GM23338 (cell line): ENCODE results near the gene RWDD3. TPM values are rescaled to one million over a fixed set of nuclear protein-coding genes. Genes with fewer than 3 reads are reported as not detected.

Source experiments
- ATAC-seq: fragments of 200-7000 bp; cut with Tn5 transposase; 3 replicates; pipeline ENCODE4 v1.9.1; 2020
- DNase-seq: peaks from one replicate; pipeline ENCODE4 v3.0.0-alpha.2; 2015; ENCODE audit warnings: low spot score
- H2AFZ ChIP-seq: fragments of 200-600 bp; sonication (generic); 2 replicates; pipeline ENCODE4 v1.8.0; 2016; ENCODE audit warnings: antibody characterized with exemption, mild to moderate bottlenecking, moderate library complexity
- H3F3A ChIP-seq: fragments of 200-600 bp; sonication (generic); replicated peaks from 2 replicates; pipeline ENCODE4 v1.8.0; 2017; ENCODE audit warnings: antibody characterized with exemption, mixed run types, low read depth
- H3K27ac ChIP-seq: fragments of 200-600 bp; sonication (generic); 2 replicates; pipeline ENCODE4 v1.6.1; 2016; ENCODE audit warnings: low read depth
- H3K27me3 ChIP-seq: fragments of 200-600 bp; sonication (generic); 2 replicates; pipeline ENCODE4 v1.8.0; 2016; ENCODE audit warnings: mild to moderate bottlenecking, mixed run types, moderate library complexity; ENCODE audit not compliant: insufficient read depth
- H3K36me3 ChIP-seq: fragments of 200-600 bp; sonication (generic); 2 replicates; pipeline ENCODE4 v1.8.0; 2016; ENCODE audit warnings: mild to moderate bottlenecking; ENCODE audit not compliant: insufficient read depth
- H3K4me1 ChIP-seq: fragments of 200-600 bp; sonication (generic); 2 replicates; pipeline ENCODE4 v1.8.0; 2016; ENCODE audit warnings: mild to moderate bottlenecking, moderate library complexity; ENCODE audit not compliant: insufficient read depth
- H3K4me2 ChIP-seq: fragments of 200-600 bp; sonication (generic); 2 replicates; pipeline ENCODE4 v1.7.1; 2017; ENCODE audit warnings: mixed run types
- H3K4me3 ChIP-seq: fragments of 200-600 bp; sonication (generic); 2 replicates; pipeline ENCODE4 v1.6.1; 2016; ENCODE audit warnings: mixed run types
- H3K79me2 ChIP-seq: fragments of 200-600 bp; sonication (generic); replicated peaks from 2 replicates; pipeline ENCODE4 v1.8.0; 2017; ENCODE audit warnings: mild to moderate bottlenecking; ENCODE audit not compliant: insufficient read depth
- H3K9me2 ChIP-seq: fragments of 200-600 bp; sonication (generic); 2 replicates; pipeline ENCODE4 v1.8.0; 2017; ENCODE audit not compliant: insufficient read depth
- H4K20me1 ChIP-seq: fragments of 200-600 bp; sonication (generic); replicated peaks from 2 replicates; pipeline ENCODE4 v1.8.0; 2017; ENCODE audit warnings: mild to moderate bottlenecking; ENCODE audit not compliant: insufficient read depth
- H3K27ac Mint-ChIP-seq: 2 replicates; pipeline ENCODE4 v1.8.0; 2020; ENCODE audit warnings: inconsistent platforms, mild to moderate bottlenecking, moderate library complexity, mixed read lengths
- H3K27me3 Mint-ChIP-seq: 3 replicates; pipeline ENCODE4 v1.8.0; 2022; ENCODE audit warnings: low read depth, mild to moderate bottlenecking, moderate library complexity, mixed read lengths, inconsistent platforms; ENCODE audit not compliant: insufficient read depth, poor library complexity
- H3K36me3 Mint-ChIP-seq: 3 replicates; pipeline ENCODE4 v1.8.0; 2021; ENCODE audit warnings: low read depth, mild to moderate bottlenecking, inconsistent platforms, moderate library complexity, mixed read lengths
- H3K4me1 Mint-ChIP-seq: 3 replicates; pipeline ENCODE4 v1.8.0; 2020; ENCODE audit warnings: mild to moderate bottlenecking, inconsistent platforms, mixed read lengths
- H3K4me3 Mint-ChIP-seq: 3 replicates; pipeline ENCODE4 v1.8.0; 2021; ENCODE audit warnings: moderate library complexity, mild to moderate bottlenecking, inconsistent platforms, mixed read lengths
- H3K9me3 Mint-ChIP-seq: 3 replicates; pipeline ENCODE4 v1.8.0; 2020; ENCODE audit warnings: moderate library complexity, mild to moderate bottlenecking, inconsistent platforms, mixed read lengths
- CREB1 ChIP-seq: fragments of 250-450 bp; sonication (Bioruptor Pico); IDR thresholded peaks from 2 replicates; pipeline ENCODE4 v1.5.0; 2020; ENCODE audit warnings: low read depth, mild to moderate bottlenecking, moderate library complexity
- CTCF ChIP-seq, 2 experiments: fragments of 200-600 bp in 1 of 2; sonication (generic) in 1 of 2; conservative IDR thresholded peaks; 2 replicates each; pipeline versions ENCODE4 v1.5.1 to v1.6.1; 2016 to 2017; ENCODE audit warnings: antibody characterized with exemption in 2 of 2, low read depth in 2 of 2, mild to moderate bottlenecking in 2 of 2, moderate library complexity in 1 of 2
- ETS1 ChIP-seq: IDR thresholded peaks from 2 replicates; pipeline ENCODE4 v1.6.1; 2016; ENCODE audit warnings: antibody characterized with exemption
- EZH2 ChIP-seq: fragments of 200-600 bp; sonication (generic); IDR thresholded peaks from one replicate; pipeline ENCODE4 v1.8.0; 2017; ENCODE audit warnings: antibody characterized with exemption, mild to moderate bottlenecking, low read depth; ENCODE audit not compliant: unreplicated experiment
- EZH2phosphoT487 ChIP-seq: fragments of 200-600 bp; sonication (generic); IDR thresholded peaks from one replicate; pipeline ENCODE4 v1.8.1; 2018; ENCODE audit warnings: antibody characterized with exemption; ENCODE audit not compliant: unreplicated experiment
- JUNB ChIP-seq: IDR thresholded peaks from one replicate; pipeline ENCODE4 v1.6.1; 2016; ENCODE audit warnings: antibody characterized with exemption; ENCODE audit not compliant: unreplicated experiment
- NANOG ChIP-seq: IDR thresholded peaks from 2 replicates; pipeline ENCODE4 v1.6.1; 2016; ENCODE audit warnings: antibody characterized with exemption, borderline replicate concordance
- POLR2AphosphoS5 ChIP-seq: IDR thresholded peaks from 2 replicates; pipeline ENCODE4 v1.6.1; 2016; ENCODE audit warnings: antibody characterized with exemption, low read depth
- STAT1 ChIP-seq: IDR thresholded peaks from one replicate; pipeline ENCODE4 v1.6.1; 2016; ENCODE audit warnings: antibody characterized with exemption; ENCODE audit not compliant: unreplicated experiment
- ZNF114 ChIP-seq: fragments of 250-450 bp; sonication (Bioruptor Pico); IDR thresholded peaks from 2 replicates; pipeline ENCODE4 v1.5.0; 2020; ENCODE audit warnings: mild to moderate bottlenecking, moderate library complexity
- ZNF331 ChIP-seq: fragments of 250-450 bp; sonication (Bioruptor Pico); IDR thresholded peaks from 2 replicates; pipeline ENCODE4 v1.5.0; 2020; ENCODE audit warnings: low read depth, mild to moderate bottlenecking, moderate library complexity
- ZNF462 ChIP-seq: fragments of 250-450 bp; sonication (Bioruptor Pico); IDR thresholded peaks from 2 replicates; pipeline ENCODE4 v1.5.0; 2020; ENCODE audit warnings: mild to moderate bottlenecking, moderate library complexity
- polyA plus RNA-seq: library from polyadenylated mRNA; unstranded; fragments of >200 nt; fragmentation: Nextera tagmentation; extraction: Ambion mirVana; gene quantifications from 2 replicates; pipeline ENCODE4 v1.2.1, GENCODE V29; 2016
- total RNA-seq: library from RNA; depleted of rRNA; stranded (reverse); fragments of >200 nt; shearing (Covaris generic); gene quantifications from 2 replicates; pipeline ENCODE4 v1.2.3, GENCODE V29; 2014

RWDD3 gene
- total and polyA plus RNA-seq, 2 experiments from 2014 or later: 19.3 to 50.7 TPM

- ATAC-seq: no peak
Observed at GRCh38 chr1:95247607-95248006, 13.6 kb downstream of the RWDD3 start.

More at GRCh38 chr1:95247607-95248006, 13.6 kb downstream of the RWDD3 start:
- Histone ChIP-seq H2AFZ (no peak overlapping the region), H3K9me2 (no peaks in the 10 kb centered on the region), H3K36me3 (no peaks in the 10 kb centered on the region), H3K4me3 (no peak overlapping the region), H3K79me2 (0 out of 2 replicates have a peak, but pooled peaks cover 4% of the 10 kb centered on the region), H3K27me3 (no peaks in the 10 kb centered on the region), H3K4me1 (no peaks in the 10 kb centered on the region), H3F3A (no peaks in the 10 kb centered on the region), H3K27ac (no peak overlapping the region), H4K20me1 (no peaks in the 10 kb centered on the region), H3K4me2 (no peak overlapping the region)
- H3K27me3 Mint-ChIP-seq: no peaks in the 10 kb centered on the region
- H3K9me3 Mint-ChIP-seq: no peaks in the 10 kb centered on the region
- H3K4me3 Mint-ChIP-seq: no peak overlapping the region
- no peak for DNase-seq
- no peak for TF ChIP-seq ZNF114
- TF ChIP-seq CREB1: no peak
- TF ChIP-seq ZNF331 (CRISPR knock-in tag): no peak
- TF ChIP-seq CTCF (conservative IDR thresholded peaks at IDR 0.05; ENCODE audit: low read depth in 2 of 2): no peak
- no peak for TF ChIP-seq JUNB
- TF ChIP-seq STAT1: no peak
- TF ChIP-seq EZH2phosphoT487: no peak
- TF ChIP-seq ETS1: no peak
- no peak for TF ChIP-seq EZH2
- TF ChIP-seq ZNF462: no peak
- TF ChIP-seq POLR2AphosphoS5: no peak
- TF ChIP-seq NANOG: no peak
- no peak overlapping the region for H3K27ac Mint-ChIP-seq
- peaks cover 23% of the 10 kb centered on the region for H3K4me1 Mint-ChIP-seq
- H3K36me3 Mint-ChIP-seq: peaks cover 10% of the 10 kb centered on the region
